A549 (cell line): ENCODE data around the gene C4orf50. TPM values are rescaled to one million over a fixed set of nuclear protein-coding genes. Genes with fewer than 3 reads are reported as not detected.

Experiments used
- ATAC-seq, 2 experiments: fragments of 200-7000 bp in 1 of 2; fragments of >200 bp in 1 of 2; cut with Nextera tagmentation in 1 of 2; cut with Tn5 transposase in 1 of 2; 3 replicates each; pipeline versions ENCODE4 v1.8.0 to v1.9.1; 2018 to 2020; ENCODE audit warnings: mild to moderate bottlenecking in 1 of 2, moderate library complexity in 1 of 2
- CTCF ChIA-PET: fragments of 300-600 bp; sonication (Branson Sonifier 250); formaldehyde crosslinking; extraction: SDS; loops from one replicate; lab custom pipeline; 2021; ENCODE audit warnings: antibody characterized with exemption, inconsistent platforms; lab: Yijun Ruan, JAX
- POLR2A ChIA-PET: fragments of 350-600 bp; formaldehyde crosslinking; extraction: SDS; loops from one replicate; lab custom pipeline; 2021; ENCODE audit warnings: antibody characterized with exemption, inconsistent platforms; lab: Yijun Ruan, JAX
- DNase-seq, 2 experiments: peaks; one replicate each; pipeline versions ENCODE4 v3.0.0 to v3.0.0-alpha.2; 2011 to 2016; ENCODE audit warnings: low read depth in 1 of 2, low spot score in 1 of 2
- FAIRE-seq: peaks from 2 replicates; lab custom pipeline; 2011; peaks lifted over from hg19 to GRCh38; lab: Jason Lieb, UNC
- H3K27ac ChIP-seq, 2 experiments: fragments of >200 bp; sonication (Bioruptor Twin); formaldehyde crosslinking; 3 replicates each; pipeline ENCODE4 v1.5.1; 2016 to 2017
- H3K4me1 ChIP-seq: fragments of >200 bp; sonication (Bioruptor Twin); formaldehyde crosslinking; 3 replicates; pipeline ENCODE4 v1.6.1; 2016
- H3K4me2 ChIP-seq: fragments of >200 bp; sonication (Bioruptor Twin); formaldehyde crosslinking; 3 replicates; pipeline ENCODE4 v1.6.1; 2016
- H3K4me3 ChIP-seq: fragments of >200 bp; sonication (Bioruptor Twin); formaldehyde crosslinking; 3 replicates; pipeline ENCODE4 v1.5.1; 2016
- H3K9me3 ChIP-seq: fragments of >200 bp; sonication (Bioruptor Twin); formaldehyde crosslinking; 3 replicates; pipeline ENCODE4 v1.6.1; 2016
- BCL3 ChIP-seq: fragments of >200 bp; sonication (Bioruptor Twin); formaldehyde crosslinking; IDR thresholded peaks from 3 replicates; pipeline ENCODE4 v1.6.1; 2016
- CBX2 ChIP-seq: fragments of 200-600 bp; sonication (generic); IDR thresholded peaks from 2 replicates; pipeline ENCODE4 v1.6.1; 2016; ENCODE audit warnings: low read depth, mild to moderate bottlenecking, borderline replicate concordance
- CHD2 ChIP-seq: fragments of 150-350 bp; IDR thresholded peaks from 2 replicates; pipeline ENCODE4 v1.6.1; 2014; ENCODE audit warnings: low read length; ENCODE audit not compliant: partially characterized antibody
- EHF ChIP-seq: fragments of 250-450 bp; sonication (Bioruptor Pico); IDR thresholded peaks from 2 replicates; pipeline ENCODE4 v1.5.0; 2020; ENCODE audit warnings: mild to moderate bottlenecking
- FOSL2 ChIP-seq, 2 experiments: fragments of 450-650 bp in 1 of 2; fragments of >200 bp in 1 of 2; sonication (Bioruptor Twin) in 1 of 2; formaldehyde crosslinking; IDR thresholded peaks; 2 replicates each; pipeline versions ENCODE4 v1.5.0 to v1.6.1; 2016 to 2020; ENCODE audit warnings: mild to moderate bottlenecking in 1 of 2, moderate library complexity in 1 of 2
- HDAC2 ChIP-seq: fragments of 200-600 bp; sonication (generic); IDR thresholded peaks from 2 replicates; pipeline ENCODE4 v1.6.1; 2016
- HEYL ChIP-seq: fragments of 250-450 bp; sonication (Bioruptor Pico); IDR thresholded peaks from 2 replicates; pipeline ENCODE4 v1.8.0; 2021; ENCODE audit warnings: mild to moderate bottlenecking, moderate library complexity
- HMGXB4 ChIP-seq: fragments of 250-450 bp; sonication (Bioruptor Pico); IDR thresholded peaks from 2 replicates; pipeline ENCODE4 v1.5.0; 2021; ENCODE audit warnings: mild to moderate bottlenecking, moderate library complexity, borderline replicate concordance
- KDM5A ChIP-seq: fragments of 200-600 bp; sonication (generic); IDR thresholded peaks from 2 replicates; pipeline ENCODE4 v1.6.1; 2016; ENCODE audit warnings: antibody characterized with exemption, mild to moderate bottlenecking
- NFE2L2 ChIP-seq: fragments of 150-350 bp; conservative IDR thresholded peaks from 2 replicates; pipeline ENCODE4 v1.6.1; 2014; ENCODE audit warnings: low read length
- NPAS2 ChIP-seq: fragments of 250-450 bp; sonication (Bioruptor Pico); IDR thresholded peaks from 2 replicates; pipeline ENCODE4 v1.8.0; 2022; ENCODE audit warnings: mild to moderate bottlenecking, moderate library complexity, borderline replicate concordance
- RARB ChIP-seq: fragments of 250-450 bp; sonication (Bioruptor Pico); IDR thresholded peaks from 2 replicates; pipeline ENCODE4 v1.8.0; 2021; ENCODE audit warnings: mild to moderate bottlenecking, moderate library complexity
- RCOR1 ChIP-seq: fragments of 150-350 bp; IDR thresholded peaks from 2 replicates; pipeline ENCODE4 v1.6.1; 2014; ENCODE audit warnings: antibody characterized with exemption, low read length, low read depth
- RFX5 ChIP-seq: fragments of 450-650 bp; IDR thresholded peaks from 2 replicates; pipeline ENCODE4 v1.7.1; 2014; ENCODE audit warnings: antibody characterized with exemption, mild to moderate bottlenecking, moderate library complexity
- SMC3 ChIP-seq: fragments of >200 bp; sonication (Bioruptor Twin); formaldehyde crosslinking; IDR thresholded peaks from 3 replicates; pipeline ENCODE4 v1.6.1; 2018; ENCODE audit warnings: inconsistent platforms
- SREBF2 ChIP-seq: fragments of 450-650 bp; IDR thresholded peaks from 2 replicates; pipeline ENCODE4 v1.6.1; 2014; ENCODE audit warnings: mild to moderate bottlenecking, moderate library complexity
- ZFP36 ChIP-seq: fragments of 450-650 bp; IDR thresholded peaks from 2 replicates; pipeline ENCODE4 v1.6.1; 2014; ENCODE audit warnings: borderline replicate concordance; ENCODE audit not compliant: partially characterized antibody
- WGBS: methylation state at CpG from one replicate; pipeline ENCODE4 v1.1.6; 2017; ENCODE audit errors: missing lambda C conversion rate; 5-methylcytosine and 5-hydroxymethylcytosine counted together
- polyA plus RNA-seq, 4 experiments: library from polyadenylated mRNA; depleted of rRNA in 3 of 4; stranded (reverse); fragments of >200 nt; fragmentation: RNase III in 1 of 4; extraction: RNeasy Plus Mini Kit Qiagen cat#74134 plus additional on column Dnase treatment in 1 of 4; gene quantifications; 2 replicates in 3 of 4; 3 replicates in 1 of 4; pipeline ENCODE4 v1.2.3, GENCODE V29; 2011 to 2017
- TF ChIP-seq, protein P1 (sequence below): IDR thresholded peaks from 2 replicates; pipeline ENCODE4 v1.6.1; 2012
- TF ChIP-seq, protein P2 (sequence below): fragments of 150-350 bp; IDR thresholded peaks from 2 replicates; pipeline ENCODE4 v1.6.1; 2014; ENCODE audit warnings: low read depth, mild to moderate bottlenecking, low read length
- TF ChIP-seq, protein P3 (sequence below): IDR thresholded peaks from 2 replicates; pipeline ENCODE4 v1.6.1; 2012; ENCODE audit warnings: low read depth, borderline replicate concordance
- TF ChIP-seq, protein P4 (sequence below): fragments of 250-450 bp; sonication (Bioruptor Pico); IDR thresholded peaks from 2 replicates; pipeline ENCODE4 v1.5.0; 2020; ENCODE audit warnings: low read depth, mild to moderate bottlenecking, moderate library complexity

C4orf50 gene
- polyA plus RNA-seq, 2 of the 4 experiments (the other 2 are of a cell fraction) = not detected

GRCh38 chr4:5877392-5877791, 140.8 kb downstream of the C4orf50 start:
- no peak for ATAC-seq
- ChIA-PET CTCF (no interaction called here), POLR2A (no interaction called here)
- H3K4me1 ChIP-seq = no peaks in the 10 kb centered on the region
- no peak overlapping the region for H3K27ac ChIP-seq
- 7% methylated on average over 9 of the region's 9 CpGs for WGBS
- H3K4me2 ChIP-seq = no peak overlapping the region
- DNase-seq = no peak
- H3K4me3 ChIP-seq = no peak overlapping the region
- TF ChIP-seq SREBF2 = no peak
- no peak for TF ChIP-seq FOSL2 (IDR thresholded peaks at IDR 0.05)
- TF ChIP-seq FOSL2 (CRISPR knock-in tag; IDR thresholded peaks at IDR 0.05) = no peak
- no peak for TF ChIP-seq EHF
- TF ChIP-seq NFE2L2 = no peak
- TF ChIP-seq, protein P1, sequence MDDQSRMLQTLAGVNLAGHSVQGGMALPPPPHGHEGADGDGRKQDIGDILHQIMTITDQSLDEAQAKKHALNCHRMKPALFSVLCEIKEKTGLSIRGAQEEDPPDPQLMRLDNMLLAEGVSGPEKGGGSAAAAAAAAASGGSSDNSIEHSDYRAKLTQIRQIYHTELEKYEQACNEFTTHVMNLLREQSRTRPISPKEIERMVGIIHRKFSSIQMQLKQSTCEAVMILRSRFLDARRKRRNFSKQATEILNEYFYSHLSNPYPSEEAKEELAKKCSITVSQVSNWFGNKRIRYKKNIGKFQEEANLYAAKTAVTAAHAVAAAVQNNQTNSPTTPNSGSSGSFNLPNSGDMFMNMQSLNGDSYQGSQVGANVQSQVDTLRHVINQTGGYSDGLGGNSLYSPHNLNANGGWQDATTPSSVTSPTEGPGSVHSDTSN = no peak
- TF ChIP-seq HDAC2 = no peak
- no peak for TF ChIP-seq SMC3
- TF ChIP-seq, protein P2, sequence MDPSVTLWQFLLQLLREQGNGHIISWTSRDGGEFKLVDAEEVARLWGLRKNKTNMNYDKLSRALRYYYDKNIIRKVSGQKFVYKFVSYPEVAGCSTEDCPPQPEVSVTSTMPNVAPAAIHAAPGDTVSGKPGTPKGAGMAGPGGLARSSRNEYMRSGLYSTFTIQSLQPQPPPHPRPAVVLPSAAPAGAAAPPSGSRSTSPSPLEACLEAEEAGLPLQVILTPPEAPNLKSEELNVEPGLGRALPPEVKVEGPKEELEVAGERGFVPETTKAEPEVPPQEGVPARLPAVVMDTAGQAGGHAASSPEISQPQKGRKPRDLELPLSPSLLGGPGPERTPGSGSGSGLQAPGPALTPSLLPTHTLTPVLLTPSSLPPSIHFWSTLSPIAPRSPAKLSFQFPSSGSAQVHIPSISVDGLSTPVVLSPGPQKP = no peak
- TF ChIP-seq HMGXB4 (CRISPR knock-in tag) = no peak
- no peak for TF ChIP-seq CBX2
- TF ChIP-seq KDM5A = no peak
- TF ChIP-seq, protein P3, sequence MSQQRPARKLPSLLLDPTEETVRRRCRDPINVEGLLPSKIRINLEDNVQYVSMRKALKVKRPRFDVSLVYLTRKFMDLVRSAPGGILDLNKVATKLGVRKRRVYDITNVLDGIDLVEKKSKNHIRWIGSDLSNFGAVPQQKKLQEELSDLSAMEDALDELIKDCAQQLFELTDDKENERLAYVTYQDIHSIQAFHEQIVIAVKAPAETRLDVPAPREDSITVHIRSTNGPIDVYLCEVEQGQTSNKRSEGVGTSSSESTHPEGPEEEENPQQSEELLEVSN = no peak
- no peaks in the 10 kb centered on the region for H3K9me3 ChIP-seq
- no peak for FAIRE-seq

- TF ChIP-seq CHD2 (no peak), HMGXB4 (CRISPR knock-in tag) (no peak), RARB (no peak), NPAS2 (CRISPR knock-in tag) (no peak), HDAC2 (no peak), EHF (no peak), RCOR1 (no peak), HEYL (CRISPR knock-in tag) (no peak), BCL3 (no peak), KDM5A (no peak), ZFP36 (no peak), RFX5 (no peak)
- TF ChIP-seq, protein P3 = no peak
- TF ChIP-seq, protein P4, sequence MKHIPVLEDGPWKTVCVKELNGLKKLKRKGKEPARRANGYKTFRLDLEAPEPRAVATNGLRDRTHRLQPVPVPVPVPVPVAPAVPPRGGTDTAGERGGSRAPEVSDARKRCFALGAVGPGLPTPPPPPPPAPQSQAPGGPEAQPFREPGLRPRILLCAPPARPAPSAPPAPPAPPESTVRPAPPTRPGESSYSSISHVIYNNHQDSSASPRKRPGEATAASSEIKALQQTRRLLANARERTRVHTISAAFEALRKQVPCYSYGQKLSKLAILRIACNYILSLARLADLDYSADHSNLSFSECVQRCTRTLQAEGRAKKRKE (CRISPR knock-in tag) = no peak
- no peak overlapping the region for H3K4me3 ChIP-seq
- ChIA-PET CTCF (interaction anchor here (0.6 to 1.5 kb wide), 3 partner anchors 123 to 595 kb away, joined by 3 to 5 read pairs (median 3); no protein-coding TSS in a partner anchor), POLR2A (no interaction called here)
- DNase-seq (no peak), ATAC-seq (0 out of 6 replicates have a peak, but pooled peaks of 1 of the 2 experiments have one; percentile 54), FAIRE-seq (no peak)
- H3K4me2 ChIP-seq = no peak overlapping the region
- 0% methylated on average over 6 of the region's 6 CpGs for WGBS
- H3K27ac ChIP-seq = no peak overlapping the region
- no peaks in the 10 kb centered on the region for H3K4me1 ChIP-seq
- no peaks in the 10 kb centered on the region for H3K9me3 ChIP-seq
Observed at GRCh38 chr4:5874811-5875449, 143.3 kb downstream of the C4orf50 start.
